ENCODE measurements around the gene POLR1A. TPM values are rescaled to one million over a fixed set of nuclear protein-coding genes. Genes with fewer than 3 reads are reported as not detected.

Gene POLR1A
- total RNA-seq (2021; ENCODE audit: unreplicated experiment): 62.6 TPM
- polyA plus RNA-seq (2012; ENCODE audit: insufficient read length): 76.1 TPM
- Bru-seq, nascent RNA: percentile 85 among the genes with signal in this experiment
- percentile 85 among the genes with signal in this experiment for BruChase-seq, experiment 1, labeled RNA remaining after a 2-hour chase
- percentile 91 among the genes with signal in this experiment for BruChase-seq, experiment 2, labeled RNA remaining after a 6-hour chase
- long read RNA-seq, full-length matches to known transcripts: 2 of 49 reads
- long read RNA-seq, partial matches to known transcripts: 18 of 49 reads
- long read RNA-seq, other reads (novel, unspliced or antisense): 29 of 49 reads

GRCh38 chr2:86105252-86105968 lies at the start of gene POLR1A:
Gene POLR1A, minus strand, starts transcription at chr2:86105886. Its CDS starts 110 bp downstream, at chr2:86105776.
- H3K4me1 ChIP-seq (ENCODE audit: control insufficient read depth, insufficient read depth, low read length): peaks cover 21% of the 10 kb centered on the region
- DNase-seq (ENCODE audit: low read depth, low spot score) (peak; percentile 94), ATAC-seq (peak; percentile 96)
- intact Hi-C loops (cut with micrococcal nuclease; ENCODE audit: unreplicated experiment) (no loop called here), in situ Hi-C loops (cut with HindIII; ENCODE audit: low pct_unique_long_range_greater_than_20kb, low sequenced_read_pairs) (no loop called here)
- TF ChIP-seq REST (IDR thresholded peaks at IDR 0.05; ENCODE audit: insufficient read depth in 1 of 2, low read depth in 2 of 2, low read length in 1 of 2) (no peak), POLR2AphosphoS5 (IDR thresholded peaks at IDR 0.05; ENCODE audit: low read depth, low read length) (peak; percentile 69), SIN3A (IDR thresholded peaks at IDR 0.05; ENCODE audit: borderline replicate concordance, insufficient read depth, low read depth, low read length) (0 out of 2 replicates have a peak, but pooled peaks have one; percentile 78), TCF7L2 (IDR thresholded peaks at IDR 0.05; ENCODE audit: low read depth, low read length) (no peak)
- TF ChIP-seq, protein P1, sequence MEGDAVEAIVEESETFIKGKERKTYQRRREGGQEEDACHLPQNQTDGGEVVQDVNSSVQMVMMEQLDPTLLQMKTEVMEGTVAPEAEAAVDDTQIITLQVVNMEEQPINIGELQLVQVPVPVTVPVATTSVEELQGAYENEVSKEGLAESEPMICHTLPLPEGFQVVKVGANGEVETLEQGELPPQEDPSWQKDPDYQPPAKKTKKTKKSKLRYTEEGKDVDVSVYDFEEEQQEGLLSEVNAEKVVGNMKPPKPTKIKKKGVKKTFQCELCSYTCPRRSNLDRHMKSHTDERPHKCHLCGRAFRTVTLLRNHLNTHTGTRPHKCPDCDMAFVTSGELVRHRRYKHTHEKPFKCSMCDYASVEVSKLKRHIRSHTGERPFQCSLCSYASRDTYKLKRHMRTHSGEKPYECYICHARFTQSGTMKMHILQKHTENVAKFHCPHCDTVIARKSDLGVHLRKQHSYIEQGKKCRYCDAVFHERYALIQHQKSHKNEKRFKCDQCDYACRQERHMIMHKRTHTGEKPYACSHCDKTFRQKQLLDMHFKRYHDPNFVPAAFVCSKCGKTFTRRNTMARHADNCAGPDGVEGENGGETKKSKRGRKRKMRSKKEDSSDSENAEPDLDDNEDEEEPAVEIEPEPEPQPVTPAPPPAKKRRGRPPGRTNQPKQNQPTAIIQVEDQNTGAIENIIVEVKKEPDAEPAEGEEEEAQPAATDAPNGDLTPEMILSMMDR (IDR thresholded peaks at IDR 0.05): no peak
- H3K4me3 ChIP-seq (ENCODE audit: low read depth in 2 of 2, low read length in 2 of 2): peak within 1 kb of the TSS; percentile 96 to 99
- H3K36me3 ChIP-seq (ENCODE audit: control insufficient read depth, insufficient read depth, low read length): peaks cover 36% of the 10 kb centered on the region
- H3K27ac ChIP-seq (ENCODE audit: low read length): peak within 1 kb of the TSS; percentile 99
- H3K27me3 ChIP-seq (ENCODE audit: control insufficient read depth, insufficient read depth, low read length): no peaks in the 10 kb centered on the region
- ChIA-PET POLR2A (interaction anchor here (0.8 kb wide), 1 partner anchor 14 kb away, joined by 4 read pairs; no protein-coding TSS in a partner anchor), CTCF (interaction anchor here (0.6 to 1.1 kb wide), 3 partner anchors 18 to 21 kb away, joined by 3 to 13 read pairs (median 4); no protein-coding TSS in a partner anchor)
- no TSS peak for BruUV-seq (replicated peaks)
- H3K9me3 ChIP-seq (ENCODE audit: control insufficient read depth, insufficient read depth, low read depth, low read length): no peaks in the 10 kb centered on the region

- no peak; the same call in 1 of the 2 replicates for ATAC-seq
- Histone ChIP-seq H3K36me3 (ENCODE audit: control insufficient read depth, insufficient read depth, low read length) (peaks cover 33% of the 10 kb centered on the region), H3K9me3 (ENCODE audit: control insufficient read depth, insufficient read depth, low read depth, low read length) (no peaks in the 10 kb centered on the region), H3K27me3 (ENCODE audit: control insufficient read depth, insufficient read depth, low read length) (no peaks in the 10 kb centered on the region), H3K4me3 (ENCODE audit: low read depth in 2 of 2, low read length in 2 of 2) (no peak overlapping the region), H3K27ac (ENCODE audit: low read length) (no peak overlapping the region), H3K4me1 (ENCODE audit: control insufficient read depth, insufficient read depth, low read length) (no peaks in the 10 kb centered on the region)
- CTCF ChIA-PET: no interaction called here
- intact Hi-C loops (cut with micrococcal nuclease; ENCODE audit: unreplicated experiment): no loop called here
- no peak for DNase-seq (ENCODE audit: low read depth, low spot score)
- POLR2A ChIA-PET: no interaction called here
- no TSS peak for BruUV-seq (replicated peaks)
- in situ Hi-C loops (cut with HindIII; ENCODE audit: low pct_unique_long_range_greater_than_20kb, low sequenced_read_pairs): no loop called here
- TF ChIP-seq, protein P1 (IDR thresholded peaks at IDR 0.05): no peak
- peak in 1 of 2 experiments; percentile 47; a peak in 1 of 4 replicates for TF ChIP-seq REST (IDR thresholded peaks at IDR 0.05; ENCODE audit: insufficient read depth in 1 of 2, low read depth in 2 of 2, low read length in 1 of 2)
Measured at GRCh38 chr2:86150502-86150901, 44.8 kb upstream of the POLR1A start.

Measured in Panc1 (cell line).